Measurements from ENCODE around the gene TRPM8.

GRCh38 chr2:234024304-234024703 is 107.1 kb downstream of the TRPM8 start:
- TF ChIP-seq ZNF274 (IDR thresholded peaks at IDR 0.05; ENCODE audit: low read depth, low read length) (no peak), YY1 (IDR thresholded peaks at IDR 0.05; ENCODE audit: insufficient read depth, insufficient read length) (no peak), SUZ12 (IDR thresholded peaks at IDR 0.05; ENCODE audit: extremely low read depth, insufficient read depth, insufficient read length) (no peak)

All from NT2/D1 (cell line).